HPDE6-E6E7 (cell line): ENCODE results near the gene LY6G6F.
A peak's percentile ranks its signal among the peaks of the same experiment; 100 is the strongest.

Source experiments
- DNase-seq: peaks from one replicate; pipeline ENCODE4 v3.0.0; 2011; ENCODE audit warnings: missing footprints; ENCODE audit errors: extremely low spot score

LY6G6F gene

GRCh38 chr6:31676322-31676903 is 30.3 kb upstream of the LY6G6F start:
- no peak for DNase-seq

DNA sequence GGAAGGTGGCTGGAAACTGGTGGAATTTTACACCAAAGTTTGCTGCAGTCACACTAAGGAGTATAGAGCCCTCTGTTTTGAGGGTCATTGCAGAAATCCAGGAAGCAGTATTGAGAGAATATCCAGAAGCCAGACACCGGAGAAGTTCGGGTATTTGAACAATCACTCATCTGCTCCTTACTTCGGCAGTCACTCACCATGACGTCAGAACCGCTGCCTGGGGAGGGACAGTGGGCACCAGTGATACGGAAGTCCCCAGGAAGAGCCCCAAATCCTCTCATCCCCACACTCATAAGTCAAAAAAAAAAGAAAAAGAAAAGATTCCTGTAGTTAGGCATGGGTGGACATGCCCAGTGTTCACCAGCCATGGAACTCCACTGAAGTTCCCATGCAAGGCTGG is 29.8 kb upstream of the LY6G6F start:
- DNase-seq = no peak

DNA sequence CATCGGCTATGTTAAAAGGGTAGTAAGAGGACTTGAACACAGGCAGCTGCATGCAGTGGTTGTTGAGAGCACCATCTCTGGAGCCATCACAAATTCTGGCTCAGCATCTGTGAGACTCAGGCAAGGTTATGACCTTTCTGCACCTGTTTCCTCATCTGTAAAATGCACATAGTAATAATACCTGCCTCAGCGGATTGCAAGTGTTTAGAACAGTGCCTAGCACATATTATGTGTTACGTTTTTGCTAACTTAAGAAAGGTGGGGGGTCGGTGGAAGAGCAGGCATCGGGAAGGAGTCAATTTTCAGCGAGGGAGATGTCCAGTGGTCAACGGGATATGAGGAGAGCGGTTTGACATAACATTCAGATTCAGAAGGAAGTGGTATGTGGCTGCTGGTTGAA is 28.7 kb upstream of the LY6G6F start:
- DNase-seq = no peak

- peak; percentile 69 for DNase-seq
Measured at GRCh38 chr6:31680226-31681134, 26.2 kb upstream of the LY6G6F start, which contains the start of gene LY6G5C. Gene LY6G5C, minus strand, starts transcription at chr6:31681067. Its CDS starts 694 bp downstream, at chr6:31680373.

DNA sequence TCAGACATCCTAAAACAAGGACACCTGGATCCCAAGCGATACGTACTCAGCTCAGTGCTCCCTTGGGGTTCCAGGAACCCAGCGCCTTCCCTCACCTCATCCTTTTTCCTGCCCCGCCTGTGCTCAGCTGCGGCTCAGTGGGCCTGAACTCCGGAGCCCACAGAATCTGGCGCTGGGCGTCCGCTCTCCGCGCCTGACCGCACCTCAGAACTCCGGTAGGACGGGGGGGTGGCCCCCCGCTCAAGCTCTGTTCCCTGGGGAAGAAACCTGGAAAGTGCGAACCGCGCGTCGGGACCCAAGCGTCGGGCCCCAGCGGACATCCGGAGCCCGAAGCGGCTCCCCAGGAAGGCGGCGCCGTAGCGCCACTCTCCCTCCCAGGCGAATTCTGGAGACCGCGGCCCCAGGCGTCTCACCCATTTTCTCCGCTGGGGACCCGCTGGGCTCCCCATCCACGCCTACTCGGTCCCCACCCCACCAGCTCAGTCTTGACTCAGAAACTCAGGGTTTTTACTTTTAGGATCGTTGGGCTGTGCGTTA is 25.5 kb upstream of the LY6G6F start:
- DNase-seq = no peak

GRCh38 chr6:31683591-31683990 is 23.1 kb upstream of the LY6G6F start:
- no peak for DNase-seq

- no peak for DNase-seq
Measured at GRCh38 chr6:31686483-31686882, 20.2 kb upstream of the LY6G6F start.

DNA sequence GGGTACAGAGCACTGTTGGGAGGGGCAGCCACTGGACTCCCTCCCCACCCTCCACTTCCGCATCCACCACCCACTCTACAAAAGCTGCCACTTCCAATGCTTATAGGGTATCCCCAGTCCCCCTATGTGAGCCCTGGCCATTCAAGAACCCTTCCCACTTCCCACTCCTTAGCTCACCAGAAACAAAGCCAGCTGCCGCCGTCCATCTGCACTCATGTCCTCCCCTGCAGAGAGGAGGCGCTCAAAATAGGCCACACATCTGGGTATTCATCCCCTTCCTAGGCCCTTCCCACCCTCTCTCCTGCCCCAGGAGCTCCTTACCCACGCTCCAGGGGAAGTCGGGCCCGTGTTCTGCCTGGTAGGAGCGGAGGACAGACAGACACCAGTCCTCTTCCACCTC is 19.3 kb upstream of the LY6G6F start:
- DNase-seq = no peak

DNA sequence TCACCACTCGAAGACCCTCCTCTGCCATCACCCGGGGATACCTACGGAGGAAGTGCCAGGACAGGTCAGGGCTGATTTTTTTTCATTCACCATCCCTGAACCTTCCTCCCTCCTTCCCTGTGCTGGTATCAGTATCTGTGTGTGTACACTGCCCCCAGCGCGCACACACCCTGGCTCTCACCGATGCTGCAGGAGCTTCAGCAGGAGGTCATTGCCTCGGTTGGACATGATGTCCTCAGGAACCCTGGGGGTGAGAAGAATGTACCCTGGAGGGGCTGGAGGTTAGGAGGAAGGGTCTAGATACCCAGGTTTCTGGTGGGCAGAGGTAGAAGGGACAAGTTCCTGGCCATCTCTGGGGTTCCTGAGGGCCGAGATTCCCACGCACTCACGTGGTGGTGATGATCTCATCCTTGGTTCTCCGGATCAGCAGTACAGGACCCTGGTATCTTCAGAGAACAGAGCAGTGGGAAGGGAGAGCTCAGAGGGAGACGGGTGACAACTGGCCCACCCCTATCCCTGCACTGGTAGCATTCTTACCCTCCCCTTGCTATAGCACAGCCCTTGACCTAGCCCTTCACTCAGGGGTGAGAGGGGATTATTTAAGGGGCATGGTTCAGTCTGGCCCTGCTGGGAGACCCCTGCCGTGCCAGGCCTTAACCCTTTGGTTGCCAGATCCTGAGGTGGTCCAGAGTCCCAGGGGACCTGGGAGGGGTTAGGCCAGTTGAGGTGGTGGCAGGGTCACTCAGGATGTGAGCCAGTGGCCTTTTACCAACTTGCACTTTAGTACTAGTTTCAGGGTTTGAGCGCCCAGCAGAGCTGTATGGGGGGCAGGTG is 18.6 kb upstream of the LY6G6F start:
- no peak for DNase-seq

- DNase-seq = no peak
Measured at GRCh38 chr6:31689249-31690110, 17.2 kb upstream of the LY6G6F start.

DNA sequence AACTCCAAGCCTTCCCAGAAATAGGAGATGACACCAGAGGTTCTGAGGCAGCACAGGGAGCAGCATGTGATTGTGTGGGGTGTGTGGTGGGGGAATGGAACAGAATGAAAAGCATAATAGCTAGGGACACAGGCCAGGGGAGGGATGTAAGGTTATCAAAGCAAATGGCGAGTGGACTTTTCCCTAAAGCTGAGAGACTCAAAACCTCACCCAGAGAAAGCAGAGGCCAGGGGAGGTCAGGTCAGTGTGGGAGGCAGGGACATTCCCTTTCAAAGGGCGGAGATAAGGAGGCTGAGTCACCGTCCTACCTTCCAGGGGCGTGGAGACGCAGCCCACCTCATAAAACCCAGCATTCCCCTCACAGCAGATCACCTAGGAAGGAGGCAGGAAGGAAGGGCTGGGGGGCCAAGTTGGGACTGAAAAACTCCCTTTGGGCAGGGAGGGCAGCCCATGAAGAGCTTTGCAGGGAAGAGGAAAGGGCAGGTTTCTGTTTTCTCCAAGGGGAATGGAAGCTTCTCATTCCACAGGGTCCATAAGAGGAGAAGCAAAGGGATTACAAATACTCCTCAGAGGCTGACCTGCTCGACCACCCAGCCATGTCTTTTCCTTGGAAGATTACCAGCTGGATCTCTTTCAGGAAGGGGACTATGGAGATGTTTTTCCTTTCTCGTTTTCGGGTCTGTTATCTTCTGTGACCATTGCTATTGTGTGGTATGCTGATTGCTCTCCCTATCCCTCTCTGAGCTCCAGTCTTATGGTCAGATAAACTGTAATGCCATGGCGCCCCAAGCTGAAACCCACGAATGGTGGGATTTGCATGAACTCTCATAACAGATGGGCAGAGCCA is 16.2 kb upstream of the LY6G6F start:
- DNase-seq = no peak

DNA sequence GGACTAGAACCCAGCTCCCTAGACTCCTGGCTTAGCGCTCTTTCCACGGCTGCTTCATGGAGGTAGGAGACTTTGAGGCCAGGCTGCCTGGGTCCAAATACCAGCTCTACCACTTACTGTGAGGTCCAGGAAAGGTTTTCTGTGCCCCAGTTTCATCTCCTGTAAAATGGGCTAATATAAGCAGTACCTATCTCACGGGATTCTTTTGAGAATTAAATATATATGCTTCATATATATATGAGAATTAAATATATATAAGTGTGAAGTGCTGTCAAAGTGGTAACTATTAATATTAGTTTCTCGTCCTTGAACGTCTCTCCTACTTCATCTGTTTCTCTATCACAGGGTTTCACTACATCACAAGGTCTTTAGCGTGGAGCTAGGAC is 15.6 kb upstream of the LY6G6F start:
- DNase-seq = no peak

DNA sequence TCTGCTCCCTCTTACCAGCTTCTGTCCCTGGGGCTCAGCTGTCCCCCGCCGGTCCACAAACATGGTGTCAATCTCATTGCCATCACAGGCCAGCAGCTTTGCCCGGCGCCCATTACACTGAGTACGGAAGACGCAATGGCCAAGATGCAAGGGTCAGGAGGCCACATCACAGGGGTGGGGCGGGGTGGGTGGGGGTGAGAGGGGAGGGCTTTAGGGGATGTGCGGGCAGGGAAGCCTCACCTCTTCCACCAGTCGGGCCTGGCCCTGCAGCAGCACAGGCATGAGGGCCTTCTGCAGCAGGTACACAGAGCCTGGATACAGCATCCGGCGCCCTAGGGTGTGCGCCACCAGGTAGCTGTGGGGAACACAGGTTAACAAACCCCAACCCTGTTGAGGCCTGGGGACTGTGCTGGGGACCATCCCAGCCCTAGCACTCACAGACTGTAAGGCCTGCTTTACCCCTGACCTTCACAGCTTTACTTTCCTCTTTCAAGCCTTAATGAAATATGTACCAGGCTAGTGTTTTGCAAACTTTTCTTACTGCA is 15.0 kb upstream of the LY6G6F start:
- no peak for DNase-seq

DNA sequence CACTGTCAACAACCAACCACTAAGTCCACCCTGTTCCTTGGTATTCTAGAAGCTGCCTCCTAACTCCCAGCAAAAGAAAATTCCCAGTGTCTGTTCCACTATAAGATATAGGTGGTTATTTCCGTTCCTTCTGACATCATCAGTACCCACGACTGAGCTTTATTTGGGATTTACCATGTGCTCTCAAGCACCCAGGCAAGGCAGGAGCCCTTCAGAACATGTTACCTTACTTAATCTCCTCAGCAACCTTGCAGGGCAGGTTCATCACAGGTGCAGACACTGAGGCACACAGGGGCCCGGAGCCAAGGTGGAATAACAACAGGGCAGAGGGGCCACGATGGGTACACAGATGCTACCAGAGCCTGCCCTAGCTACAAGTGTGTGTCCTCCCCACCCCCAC is 14.3 kb upstream of the LY6G6F start:
- no peak for DNase-seq

DNA sequence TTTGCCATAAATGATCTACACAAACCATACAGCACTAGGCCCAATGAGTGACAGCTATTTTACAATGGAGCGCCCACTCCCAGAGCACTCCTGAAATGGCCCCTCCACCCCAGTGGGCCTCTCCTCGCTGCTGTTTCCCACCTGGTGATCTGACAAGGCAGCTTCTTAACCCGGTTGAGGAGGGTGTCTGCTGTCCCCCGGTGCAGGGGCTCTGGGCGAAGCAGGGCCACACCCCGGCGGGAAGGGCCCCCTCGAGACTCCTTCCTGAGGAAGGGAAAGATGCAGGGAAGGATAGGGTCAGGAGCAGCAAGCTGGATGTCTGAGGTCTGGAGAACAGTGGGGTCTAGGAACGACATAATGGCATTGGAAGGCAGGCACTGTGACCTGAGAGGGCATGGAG is 13.8 kb upstream of the LY6G6F start:
- no peak for DNase-seq

DNA sequence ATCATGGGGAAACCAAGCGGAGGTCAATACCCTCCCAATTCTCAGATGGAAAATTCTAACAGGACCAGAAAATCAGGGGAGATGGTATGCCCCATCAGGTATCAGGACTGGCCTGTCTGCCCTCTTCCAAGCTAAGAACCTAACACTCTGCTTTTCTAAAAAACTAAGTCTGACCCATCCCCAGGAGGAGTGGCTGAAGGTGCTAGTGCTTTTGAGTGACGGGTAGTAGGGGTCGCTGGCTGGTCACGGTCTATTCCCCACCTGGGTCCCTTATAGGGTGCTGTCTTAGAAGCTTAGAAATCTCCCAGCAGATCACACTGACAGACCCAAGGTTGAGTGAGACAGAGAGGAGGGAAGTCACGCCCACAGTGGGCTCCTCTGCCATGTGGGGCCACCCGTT is 13.1 kb upstream of the LY6G6F start:
- DNase-seq = no peak

- no peak for DNase-seq
Measured at GRCh38 chr6:31697555-31697954, 9.1 kb upstream of the LY6G6F start.

GRCh38 chr6:31700740-31701401 is 5.8 kb upstream of the LY6G6F start:
- no peak for DNase-seq

DNA sequence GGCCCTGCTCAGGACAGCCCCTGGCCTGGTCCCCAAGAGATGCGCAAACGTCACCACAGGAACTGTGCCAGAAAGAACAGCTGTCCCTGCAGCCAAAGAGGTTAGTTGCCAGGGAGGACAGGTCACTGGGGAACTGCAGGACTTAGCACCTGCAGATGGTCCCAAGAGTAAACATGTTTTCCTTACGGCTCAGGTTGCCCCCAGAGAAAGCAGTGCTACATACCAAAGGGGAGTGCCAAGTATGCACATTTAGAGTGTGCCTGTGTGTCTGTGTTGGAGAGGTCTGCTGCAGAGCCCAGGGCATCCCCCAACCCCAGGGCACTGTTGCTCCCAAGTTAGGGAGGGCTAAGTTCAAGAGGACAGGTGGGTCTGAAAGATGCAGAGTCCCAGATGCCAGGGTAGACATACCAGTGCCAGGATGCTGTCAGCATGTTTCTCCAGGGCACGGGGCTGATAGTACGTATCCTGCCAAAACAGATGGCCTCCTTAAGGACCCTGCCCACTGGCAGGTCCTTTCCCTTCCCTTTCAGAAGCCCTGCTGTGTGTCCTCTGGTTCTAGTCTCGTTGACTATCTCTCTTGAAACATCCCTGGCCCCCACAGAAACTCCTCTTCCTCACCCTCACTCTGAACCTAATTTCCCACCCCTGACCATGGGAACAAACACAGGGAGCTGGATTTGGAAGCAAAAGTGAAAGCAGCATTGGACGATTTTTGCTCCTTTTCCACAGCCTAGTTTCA is 4.8 kb upstream of the LY6G6F start:
- DNase-seq = no peak
